ACHN (cell line): Measurements from ENCODE around the gene LCE2D.
"Not testable (repeated sequence)": the region's sequence is repeated elsewhere in the genome, so short reads cannot be mapped to it uniquely, and the experiment has no call there.

Experiments used
- DNase-seq: peaks from one replicate; pipeline ENCODE4 v3.0.0-alpha.2; 2015
- in situ Hi-C: cut with HindIII; loops from 2 replicates; pipeline ENCODE4 v1.10.0; 2017; ENCODE audit warnings: low sequenced_read_pairs, low pct_ligation_motif_present, low pct_unique_long_range_greater_than_20kb

The LCE2D gene

DNA sequence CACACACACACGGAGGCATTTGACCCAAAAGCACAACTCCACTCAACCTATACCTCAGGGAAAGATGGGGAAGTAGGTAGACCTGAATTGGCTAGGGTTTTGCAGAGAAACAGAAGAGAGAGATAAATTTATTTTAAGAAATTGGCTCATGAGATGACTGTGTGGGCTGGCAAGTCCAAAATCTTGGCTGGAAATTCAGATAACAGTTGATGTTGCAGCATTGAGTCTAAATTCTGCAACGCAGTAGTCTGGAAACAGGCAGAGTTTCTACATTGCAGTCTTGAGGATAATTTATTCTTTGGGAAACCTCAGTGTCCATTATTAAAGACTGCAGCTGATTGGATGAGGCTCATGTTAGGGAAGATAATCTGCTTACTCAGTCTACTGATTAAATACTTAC, 18.4 kb downstream of the LCE2D start:
- DNase-seq = no peak
- in situ Hi-C loops = no loop called here

DNA sequence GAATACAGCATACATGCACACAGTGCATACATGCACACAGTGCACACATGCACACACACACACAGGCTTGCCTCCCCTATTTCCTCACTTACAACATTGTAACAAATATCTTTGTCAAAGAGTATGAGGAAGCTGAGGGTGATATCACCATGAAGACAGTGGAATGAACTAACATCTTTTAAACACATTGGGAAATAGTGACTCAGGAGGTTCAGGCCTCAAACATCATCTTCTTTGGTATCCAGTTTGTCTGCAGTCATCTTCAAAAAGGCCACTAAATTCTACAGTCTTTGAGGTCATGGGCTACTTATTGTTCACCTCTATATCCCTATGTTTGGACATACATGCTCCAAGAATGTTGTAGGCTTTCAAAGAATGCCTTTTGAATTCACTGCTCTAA, 20.7 kb downstream of the LCE2D start:
- in situ Hi-C loops = no loop called here
- DNase-seq = no peak

DNA sequence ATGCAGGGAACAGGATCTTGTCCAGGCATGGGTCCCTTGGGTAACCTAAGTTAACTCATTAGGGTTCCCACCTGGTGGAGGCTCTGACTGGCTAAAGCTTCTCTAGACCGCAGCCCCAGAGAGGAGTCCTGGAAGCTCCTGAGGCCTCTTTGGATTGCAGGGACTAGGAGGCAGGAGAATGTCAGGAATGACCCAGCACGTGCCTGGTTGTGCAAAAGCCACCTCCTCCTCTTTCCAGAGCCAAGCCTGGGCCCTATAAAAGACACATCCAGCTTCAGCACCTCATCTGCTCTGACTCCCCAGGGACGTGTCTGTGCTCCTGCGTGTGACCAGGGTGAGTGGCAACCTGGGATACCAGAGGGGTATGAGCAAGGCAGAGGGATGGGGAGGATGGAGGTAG, 22.6 kb downstream of the LCE2D start, which contains the start of gene LCE2B:
LCE2B (plus strand) TSS at position 301 of the 400 bp plus-strand sequence. CDS start 721 bp downstream, outside the sequence.
- DNase-seq, in situ Hi-C loops: not testable (repeated sequence)

DNA sequence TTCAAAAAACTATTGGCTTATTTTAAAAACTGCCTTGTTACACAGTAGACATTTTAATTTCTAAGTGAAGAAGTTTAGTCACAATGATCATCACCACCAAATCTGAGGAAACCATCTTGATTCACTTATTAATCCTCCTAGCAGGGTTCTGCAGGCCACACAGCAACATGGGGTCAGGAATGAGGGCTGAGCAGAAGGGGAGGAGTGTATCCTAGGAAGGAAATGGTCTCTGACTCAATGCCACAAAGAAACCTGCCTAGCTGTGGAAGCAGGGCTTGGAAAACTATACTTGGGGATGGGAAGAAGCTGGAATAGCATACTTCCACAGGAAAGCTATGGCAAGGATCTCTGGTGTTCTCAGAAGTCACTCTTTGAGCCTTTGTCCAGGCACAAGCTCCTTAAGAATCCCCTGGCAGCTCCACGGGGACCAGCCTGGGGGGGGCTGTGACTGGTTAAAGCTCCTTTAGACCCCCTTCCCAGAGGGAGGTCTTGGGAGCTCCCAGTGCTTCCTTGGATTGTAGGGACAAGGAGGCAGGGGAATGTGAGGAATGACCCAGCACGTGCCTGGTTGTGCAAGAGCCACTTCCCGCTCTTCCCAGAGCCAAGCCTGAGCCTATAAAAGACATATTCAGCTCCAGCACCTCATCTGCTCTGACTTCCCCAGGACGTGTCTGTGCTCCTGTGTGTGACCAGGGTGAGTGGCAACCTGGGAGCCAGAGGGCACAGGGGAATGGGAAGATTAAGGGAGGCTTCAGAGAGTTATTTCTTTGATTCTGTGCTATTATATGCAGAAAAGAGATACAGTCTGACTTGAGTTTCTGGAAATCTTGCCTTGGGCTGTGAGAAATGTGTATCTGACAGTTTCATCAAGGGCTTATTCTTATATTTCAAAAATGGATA, 34.8 kb downstream of the LCE2D start, which contains the start of gene LCE2A:
LCE2A (plus strand) TSS at position 645 of the 900 bp plus-strand sequence. CDS start 557 bp downstream, outside the sequence.
- in situ Hi-C loops = no loop called here
- no peak for DNase-seq

DNA sequence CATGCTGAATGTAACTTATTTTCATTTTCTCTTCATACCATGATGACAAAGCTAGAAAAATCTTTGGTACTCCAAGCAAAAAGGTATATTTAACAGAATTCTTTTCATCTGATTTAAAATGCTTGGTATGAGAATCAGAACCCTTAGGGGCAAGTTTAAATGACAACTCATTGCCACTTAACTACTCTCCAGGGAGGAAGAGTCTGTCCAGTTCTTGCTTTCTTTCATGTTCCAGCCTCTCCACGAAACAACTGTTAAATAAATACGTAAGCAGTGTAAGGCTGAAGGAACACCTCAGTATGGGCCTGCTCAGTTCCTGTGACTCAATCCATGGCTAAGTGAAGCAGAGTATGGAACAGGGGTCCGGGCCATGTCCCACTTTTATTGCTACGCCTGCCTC, 36.6 kb downstream of the LCE2D start:
- in situ Hi-C loops = no loop called here
- no peak for DNase-seq

DNA sequence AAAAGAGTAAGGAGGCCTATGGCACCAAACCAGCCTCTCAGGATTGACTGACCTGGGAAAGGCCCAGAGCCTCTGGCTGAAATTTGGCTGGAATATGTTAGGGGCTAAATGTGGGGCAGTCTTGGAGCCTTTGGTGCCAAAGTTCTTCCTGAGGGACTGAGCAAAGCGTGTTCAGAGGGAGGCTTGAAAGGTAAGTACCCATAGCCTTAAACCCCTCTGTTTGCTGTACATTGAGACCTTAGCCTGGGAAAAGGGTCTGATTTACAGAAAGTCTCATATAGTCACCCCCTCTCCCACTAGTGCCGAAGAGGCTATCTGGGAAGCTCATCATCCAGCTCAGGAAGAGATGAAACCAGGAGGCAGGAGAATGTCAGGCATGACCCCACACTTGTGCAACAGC, 44.7 kb downstream of the LCE2D start, which contains the start of gene LCE4A:
LCE4A (plus strand) TSS at position 301 of the 400 bp plus-strand sequence. CDS start 916 bp downstream, outside the sequence.
- DNase-seq = no peak
- in situ Hi-C loops = no loop called here
